H9 (cell line): ENCODE results near the gene SEMA3F. TPM values are rescaled to one million over a fixed set of nuclear protein-coding genes. Genes with fewer than 3 reads are reported as not detected.
A peak's percentile ranks its signal among the peaks of the same experiment; 100 is the strongest.

Source experiments
- DNase-seq: peaks from one replicate; pipeline ENCODE4 v3.0.0-alpha.2; 2017
- H2AFZ ChIP-seq: one replicate; pipeline ENCODE4 v1.6.1; 2013; ENCODE audit warnings: mild to moderate bottlenecking, low read length, control low read depth, moderate library complexity
- H2AK5ac ChIP-seq: 2 replicates; pipeline ENCODE4 v1.6.1; 2013; ENCODE audit warnings: low read length, control low read depth, mixed read lengths; ENCODE audit not compliant: insufficient read length
- H2BK120ac ChIP-seq: one replicate; pipeline ENCODE4 v1.6.1; 2013; ENCODE audit warnings: low read depth, mild to moderate bottlenecking, low read length, control low read depth, inconsistent platforms; ENCODE audit not compliant: poor library complexity, severe bottlenecking
- H2BK12ac ChIP-seq: 2 replicates; pipeline ENCODE4 v1.6.1; 2013; ENCODE audit warnings: low read length, control low read depth, mixed read lengths, low read depth; ENCODE audit not compliant: insufficient read length
- H2BK15ac ChIP-seq: 2 replicates; pipeline ENCODE4 v1.6.1; 2013; ENCODE audit warnings: low read depth, low read length, control low read depth
- H2BK20ac ChIP-seq: one replicate; pipeline ENCODE4 v1.6.1; 2013; ENCODE audit warnings: low read depth, mild to moderate bottlenecking, low read length, control low read depth, inconsistent platforms; ENCODE audit not compliant: poor library complexity, severe bottlenecking
- H2BK5ac ChIP-seq: 2 replicates; pipeline ENCODE4 v1.6.1; 2013; ENCODE audit warnings: low read length, control low read depth, mixed read lengths; ENCODE audit not compliant: insufficient read length
- H3K14ac ChIP-seq: 2 replicates; pipeline ENCODE4 v1.6.1; 2013; ENCODE audit warnings: low read length, control low read depth; ENCODE audit not compliant: insufficient read depth
- H3K18ac ChIP-seq: 2 replicates; pipeline ENCODE4 v1.6.1; 2013; ENCODE audit warnings: low read depth, mild to moderate bottlenecking, mixed read lengths, low read length, control low read depth; ENCODE audit not compliant: insufficient read length
- H3K23ac ChIP-seq: 2 replicates; pipeline ENCODE4 v1.6.1; 2013; ENCODE audit warnings: low read length, control low read depth, mixed read lengths, low read depth; ENCODE audit not compliant: insufficient read length
- H3K23me2 ChIP-seq: 2 replicates; pipeline ENCODE4 v1.6.1; 2013; ENCODE audit warnings: low read depth, mild to moderate bottlenecking, mixed read lengths, low read length, control low read depth; ENCODE audit not compliant: insufficient read length, poor library complexity, severe bottlenecking
- H3K27ac ChIP-seq: 2 replicates; pipeline ENCODE4 v1.5.1; 2013; ENCODE audit warnings: low read length, control low read depth, mixed read lengths, low read depth; ENCODE audit not compliant: insufficient read length
- H3K27me3 ChIP-seq: 2 replicates; pipeline ENCODE4 v1.6.1; 2013; ENCODE audit warnings: low read length, control low read depth, inconsistent platforms; ENCODE audit not compliant: insufficient read depth
- H3K4ac ChIP-seq: 2 replicates; pipeline ENCODE4 v1.6.1; 2013; ENCODE audit warnings: low read depth, mild to moderate bottlenecking, control low read depth, inconsistent platforms, low read length, moderate library complexity
- H3K4me1 ChIP-seq: 2 replicates; pipeline ENCODE4 v1.6.1; 2013; ENCODE audit warnings: low read length, control low read depth, inconsistent platforms; ENCODE audit not compliant: insufficient read depth
- H3K4me2 ChIP-seq: 2 replicates; pipeline ENCODE4 v1.6.1; 2013; ENCODE audit warnings: low read length, control low read depth, mixed read lengths; ENCODE audit not compliant: insufficient read length, insufficient read depth
- H3K56ac ChIP-seq: 2 replicates; pipeline ENCODE4 v1.6.1; 2013; ENCODE audit warnings: low read depth, mild to moderate bottlenecking, mixed read lengths, low read length, control low read depth; ENCODE audit not compliant: insufficient read length
- H3K79me1 ChIP-seq: 2 replicates; pipeline ENCODE4 v1.6.1; 2013; ENCODE audit warnings: low read depth, mild to moderate bottlenecking, moderate library complexity, low read length, control low read depth, inconsistent platforms; ENCODE audit not compliant: insufficient read depth, poor library complexity, severe bottlenecking
- H3K79me2 ChIP-seq: 2 replicates; pipeline ENCODE4 v1.6.1; 2013; ENCODE audit warnings: low read length, control low read depth, inconsistent platforms; ENCODE audit not compliant: insufficient read depth
- H3K9ac ChIP-seq: 2 replicates; pipeline ENCODE4 v1.6.1; 2013; ENCODE audit warnings: low read length, control low read depth, mixed read lengths; ENCODE audit not compliant: insufficient read length; ENCODE audit errors: extremely low read depth
- H3K9me3 ChIP-seq: one replicate; pipeline ENCODE4 v1.6.1; 2013; ENCODE audit warnings: low read depth, low read length, inconsistent platforms; ENCODE audit not compliant: control insufficient read depth
- H3T11ph ChIP-seq: one replicate; pipeline ENCODE4 v1.6.1; 2013; ENCODE audit warnings: mild to moderate bottlenecking, low read length, control low read depth, inconsistent platforms
- H4K20me1 ChIP-seq: one replicate; pipeline ENCODE4 v1.6.1; 2013; ENCODE audit not compliant: control insufficient read depth, insufficient read length, insufficient read depth
- H4K5ac ChIP-seq: 2 replicates; pipeline ENCODE4 v1.6.1; 2013; ENCODE audit warnings: low read depth, mild to moderate bottlenecking, mixed read lengths, low read length, control low read depth; ENCODE audit not compliant: insufficient read length
- H4K8ac ChIP-seq: replicated peaks from 2 replicates; pipeline ENCODE4 v1.6.1; 2013; ENCODE audit warnings: low read length, control low read depth, mixed read lengths, low read depth; ENCODE audit not compliant: insufficient read length
- H4K91ac ChIP-seq: 2 replicates; pipeline ENCODE4 v1.6.1; 2013; ENCODE audit warnings: low read depth, mild to moderate bottlenecking, moderate library complexity, mixed read lengths, low read length, control low read depth; ENCODE audit not compliant: insufficient read length
- H3K27ac Mint-ChIP-seq, 3 experiments: 2 replicates in 2 of 3; 3 replicates in 1 of 3; pipeline ENCODE4 v1.8.0; 2020 to 2021; ENCODE audit warnings: mixed read lengths in 3 of 3, mild to moderate bottlenecking in 1 of 3, moderate library complexity in 1 of 3
- H3K27me3 Mint-ChIP-seq: 2 replicates; pipeline ENCODE4 v1.8.0; 2021; ENCODE audit warnings: low read depth, mild to moderate bottlenecking, moderate library complexity, mixed read lengths
- H3K36me3 Mint-ChIP-seq, 3 experiments: 2 replicates in 2 of 3; 3 replicates in 1 of 3; pipeline ENCODE4 v1.8.0; 2020 to 2021; ENCODE audit warnings: low read depth in 3 of 3, mixed read lengths in 3 of 3; ENCODE audit not compliant: insufficient read depth in 1 of 3
- H3K4me1 Mint-ChIP-seq, 2 experiments: 2 replicates each; pipeline ENCODE4 v1.8.0; 2020; ENCODE audit warnings: mixed read lengths in 2 of 2
- H3K4me3 Mint-ChIP-seq, 2 experiments: 2 replicates in 1 of 2; 3 replicates in 1 of 2; pipeline ENCODE4 v1.8.0; 2020 to 2021; ENCODE audit warnings: mild to moderate bottlenecking in 2 of 2, mixed read lengths in 2 of 2, moderate library complexity in 1 of 2
- H3K9me3 Mint-ChIP-seq, 2 experiments: 2 replicates in 1 of 2; 3 replicates in 1 of 2; pipeline ENCODE4 v1.8.0; 2020; ENCODE audit warnings: mild to moderate bottlenecking in 2 of 2, mixed read lengths in 2 of 2, moderate library complexity in 1 of 2
- WGBS: extraction: QIAGEN DNeasy Blood & Tissue Kit; methylation state at CpG from one replicate; pipeline ENCODE4 v1.1.7; 2013; ENCODE audit warnings: missing lambda C conversion rate, low lambda C conversion rate, mixed read lengths; ENCODE audit not compliant: insufficient read length; ENCODE audit errors: extremely low coverage; 5-methylcytosine and 5-hydroxymethylcytosine counted together
- total RNA-seq: library from RNA; stranded (reverse); gene quantifications from 2 replicates; pipeline ENCODE4 v1.2.1, GENCODE V29; 2021
- TF ChIP-seq, protein P1 (sequence below): fragments of 200-600 bp; sonication (generic); conservative IDR thresholded peaks from 3 replicates; pipeline ENCODE4 v1.8.0; 2021; ENCODE audit warnings: antibody characterized with exemption, mild to moderate bottlenecking

The SEMA3F gene
- total RNA-seq, 1 experiment from 2014 or later = 14.3 TPM

GRCh38 chr3:50138266-50139200 lies 16.6 kb upstream of the SEMA3F start:
- no CpG with 5 or more reads among the region's 13 CpGs for WGBS
- no peak overlapping the region for H3K27ac ChIP-seq
- no peak overlapping the region for H2AFZ ChIP-seq

More at GRCh38 chr3:50138266-50139200, 16.6 kb upstream of the SEMA3F start:
- Histone ChIP-seq H4K20me1 (no peaks in the 10 kb centered on the region), H2BK5ac (no peak overlapping the region), H4K8ac (no peak overlapping the region), H2BK15ac (no peak overlapping the region), H4K5ac (no peak overlapping the region), H3K56ac (no peak overlapping the region), H3T11ph (no peak overlapping the region), H3K4me1 (peaks cover 8% of the 10 kb centered on the region; the same call in 1 of the 2 replicates), H3K4ac (no peak overlapping the region), H4K91ac (no peak overlapping the region), H2BK12ac (no peak overlapping the region), H3K23me2 (no peaks in the 10 kb centered on the region), H2AK5ac (no peak overlapping the region), H2BK20ac (no peak overlapping the region), H3K14ac (peak overlapping the region; percentile 51; the same call in 1 of the 2 replicates), H3K27me3 (no peaks in the 10 kb centered on the region), H3K79me2 (no peaks in the 10 kb centered on the region), H2BK120ac (no peak overlapping the region), H3K23ac (no peak overlapping the region), H3K18ac (peak overlapping the region; percentile 48), H3K9me3 (no peaks in the 10 kb centered on the region), H3K79me1 (no peaks in the 10 kb centered on the region), H3K9ac (no peak overlapping the region), H3K4me2 (peak overlapping the region; percentile 41)
- peaks cover 29 to 42% of the 10 kb centered on the region in 2 experiments for H3K4me1 Mint-ChIP-seq
- peak overlapping the region; percentile 48 to 74 for H3K4me3 Mint-ChIP-seq
- no peaks in the 10 kb centered on the region; a peak in 1 of 5 replicates for H3K9me3 Mint-ChIP-seq
- H3K27ac Mint-ChIP-seq = peak overlapping the region; percentile 88 to 99 (median 91)
- H3K36me3 Mint-ChIP-seq = no peaks in the 10 kb centered on the region; a peak in 1 of 7 replicates
- TF ChIP-seq, protein P1, sequence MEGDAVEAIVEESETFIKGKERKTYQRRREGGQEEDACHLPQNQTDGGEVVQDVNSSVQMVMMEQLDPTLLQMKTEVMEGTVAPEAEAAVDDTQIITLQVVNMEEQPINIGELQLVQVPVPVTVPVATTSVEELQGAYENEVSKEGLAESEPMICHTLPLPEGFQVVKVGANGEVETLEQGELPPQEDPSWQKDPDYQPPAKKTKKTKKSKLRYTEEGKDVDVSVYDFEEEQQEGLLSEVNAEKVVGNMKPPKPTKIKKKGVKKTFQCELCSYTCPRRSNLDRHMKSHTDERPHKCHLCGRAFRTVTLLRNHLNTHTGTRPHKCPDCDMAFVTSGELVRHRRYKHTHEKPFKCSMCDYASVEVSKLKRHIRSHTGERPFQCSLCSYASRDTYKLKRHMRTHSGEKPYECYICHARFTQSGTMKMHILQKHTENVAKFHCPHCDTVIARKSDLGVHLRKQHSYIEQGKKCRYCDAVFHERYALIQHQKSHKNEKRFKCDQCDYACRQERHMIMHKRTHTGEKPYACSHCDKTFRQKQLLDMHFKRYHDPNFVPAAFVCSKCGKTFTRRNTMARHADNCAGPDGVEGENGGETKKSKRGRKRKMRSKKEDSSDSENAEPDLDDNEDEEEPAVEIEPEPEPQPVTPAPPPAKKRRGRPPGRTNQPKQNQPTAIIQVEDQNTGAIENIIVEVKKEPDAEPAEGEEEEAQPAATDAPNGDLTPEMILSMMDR = no peak
- no peaks in the 10 kb centered on the region; the same call in 1 of the 2 replicates for H3K27me3 Mint-ChIP-seq
- peak; percentile 63 for DNase-seq
